Vagina (tissue), 2 donors: Measurements from ENCODE around the gene THSD7B.

Source experiments
- POLR2A ChIP-seq, 2 donors: fragments of 450-650 bp; IDR thresholded peaks; one replicate each; pipeline ENCODE4 v1.6.1; 2017; ENCODE audit warnings: antibody characterized with exemption in 2 of 2, mild to moderate bottlenecking in 2 of 2, moderate library complexity in 2 of 2
- TF ChIP-seq, protein P1 (sequence below), 3 experiments: fragments of 450-650 bp in 2 of 3; fragments of 200-600 bp in 1 of 3; sonication (generic) in 1 of 3; IDR thresholded peaks; one replicate each; pipeline ENCODE4 v1.5.1; 2017 to 2019; ENCODE audit warnings: antibody characterized with exemption in 3 of 3, mild to moderate bottlenecking in 2 of 3, moderate library complexity in 2 of 3

DNA sequence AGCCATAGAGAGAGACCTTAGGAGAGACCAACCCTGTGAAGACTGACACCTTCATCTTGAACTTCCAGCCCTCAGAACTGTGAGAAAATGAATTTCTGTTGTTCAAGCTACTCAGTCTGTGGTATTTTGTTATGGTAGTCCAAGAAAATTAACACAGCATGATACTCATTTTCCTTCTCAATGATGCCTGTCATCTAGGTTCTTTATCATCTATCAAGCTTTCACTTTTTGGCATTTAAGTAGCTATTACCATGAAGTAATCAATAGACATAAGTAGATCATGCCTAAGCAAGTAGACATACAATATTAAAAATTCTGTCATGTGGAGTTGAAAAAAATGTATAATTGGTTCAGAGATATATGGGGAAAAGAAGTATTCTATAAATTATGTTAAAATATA is 444.7 kb downstream of the THSD7B start:
- TF ChIP-seq POLR2A (IDR thresholded peaks at IDR 0.05) = no peak
- TF ChIP-seq, protein P1, sequence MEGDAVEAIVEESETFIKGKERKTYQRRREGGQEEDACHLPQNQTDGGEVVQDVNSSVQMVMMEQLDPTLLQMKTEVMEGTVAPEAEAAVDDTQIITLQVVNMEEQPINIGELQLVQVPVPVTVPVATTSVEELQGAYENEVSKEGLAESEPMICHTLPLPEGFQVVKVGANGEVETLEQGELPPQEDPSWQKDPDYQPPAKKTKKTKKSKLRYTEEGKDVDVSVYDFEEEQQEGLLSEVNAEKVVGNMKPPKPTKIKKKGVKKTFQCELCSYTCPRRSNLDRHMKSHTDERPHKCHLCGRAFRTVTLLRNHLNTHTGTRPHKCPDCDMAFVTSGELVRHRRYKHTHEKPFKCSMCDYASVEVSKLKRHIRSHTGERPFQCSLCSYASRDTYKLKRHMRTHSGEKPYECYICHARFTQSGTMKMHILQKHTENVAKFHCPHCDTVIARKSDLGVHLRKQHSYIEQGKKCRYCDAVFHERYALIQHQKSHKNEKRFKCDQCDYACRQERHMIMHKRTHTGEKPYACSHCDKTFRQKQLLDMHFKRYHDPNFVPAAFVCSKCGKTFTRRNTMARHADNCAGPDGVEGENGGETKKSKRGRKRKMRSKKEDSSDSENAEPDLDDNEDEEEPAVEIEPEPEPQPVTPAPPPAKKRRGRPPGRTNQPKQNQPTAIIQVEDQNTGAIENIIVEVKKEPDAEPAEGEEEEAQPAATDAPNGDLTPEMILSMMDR (IDR thresholded peaks at IDR 0.05) = no peak
